H1 (cell line): ENCODE results near the gene ANXA1. TPM values are rescaled to one million over a fixed set of nuclear protein-coding genes. Genes with fewer than 3 reads are reported as not detected.

Source experiments
- CTCF ChIA-PET: fragments of 300-600 bp; sonication (Branson Sonifier 250); formaldehyde crosslinking; loops from one replicate; lab custom pipeline; 2021; ENCODE audit not compliant: partially characterized antibody; lab: Charles Lee
- POLR2A ChIA-PET: fragments of 300-600 bp; sonication (Branson Sonifier 250); formaldehyde crosslinking; loops from one replicate; lab custom pipeline; 2021; ENCODE audit warnings: inconsistent platforms; ENCODE audit not compliant: partially characterized antibody; lab: Charles Lee
- DNase-seq, 2 experiments: peaks; one replicate each; pipeline versions ENCODE4 v3.0.0 to v3.0.0-alpha.2; 2010 to 2022; ENCODE audit warnings: low spot score in 2 of 2, low read depth in 1 of 2, mixed read lengths in 1 of 2
- FAIRE-seq: peaks from 2 replicates; lab custom pipeline; 2011; peaks lifted over from hg19 to GRCh38; lab: Jason Lieb, UNC
- H2AFZ ChIP-seq: 2 replicates; pipeline ENCODE4 v1.8.1; 2012; ENCODE audit warnings: low read length, inconsistent platforms
- H2AK5ac ChIP-seq: 2 replicates; pipeline ENCODE4 v1.6.1; 2013; ENCODE audit warnings: low read depth, low read length
- H2BK120ac ChIP-seq: replicated peaks from 2 replicates; pipeline ENCODE3; 2013; ENCODE audit warnings: low read depth, low read length, inconsistent platforms
- H2BK12ac ChIP-seq: 2 replicates; pipeline ENCODE4 v1.6.1; 2013; ENCODE audit warnings: low read depth, low read length
- H2BK15ac ChIP-seq: 2 replicates; pipeline ENCODE4 v1.6.1; 2013; ENCODE audit warnings: low read length
- H2BK20ac ChIP-seq: 2 replicates; pipeline ENCODE4 v1.6.1; 2013; ENCODE audit warnings: low read length
- H2BK5ac ChIP-seq: 2 replicates; pipeline ENCODE4 v1.6.1; 2013; ENCODE audit warnings: low read depth, low read length
- H3K14ac ChIP-seq: 2 replicates; pipeline ENCODE4 v1.6.1; 2013; ENCODE audit warnings: inconsistent platforms; ENCODE audit not compliant: insufficient read length
- H3K18ac ChIP-seq: 2 replicates; pipeline ENCODE4 v1.6.1; 2013; ENCODE audit warnings: low read length; ENCODE audit errors: extremely low read depth
- H3K23ac ChIP-seq: 2 replicates; pipeline ENCODE4 v1.6.1; 2013; ENCODE audit warnings: inconsistent platforms; ENCODE audit not compliant: insufficient read length
- H3K23me2 ChIP-seq: 2 replicates; pipeline ENCODE4 v1.6.1; 2013; ENCODE audit warnings: low read depth, low read length
- H3K27ac ChIP-seq: 2 replicates; pipeline ENCODE4 v1.6.1; 2011; ENCODE audit warnings: low read depth, low read length, inconsistent platforms
- H3K27me3 ChIP-seq, 4 experiments: replicated peaks in 1 of 4; 1 replicate in 1 of 4; 2 replicates in 3 of 4; pipeline versions ENCODE4 v1.6.1 to v1.8.1; 2011 to 2013; ENCODE audit warnings: low read length in 3 of 4, mild to moderate bottlenecking in 3 of 4, inconsistent platforms in 2 of 4, mixed read lengths in 2 of 4, moderate library complexity in 1 of 4; ENCODE audit not compliant: control insufficient read depth in 3 of 4, insufficient read depth in 3 of 4; ENCODE audit errors: extremely low read depth in 1 of 4
- H3K36me3 ChIP-seq, 4 experiments: 2 replicates each; pipeline versions ENCODE4 v1.6.1 to v1.8.1; 2011 to 2013; ENCODE audit warnings: mild to moderate bottlenecking in 4 of 4, low read length in 3 of 4, moderate library complexity in 2 of 4, control low read depth in 1 of 4, inconsistent platforms in 1 of 4; ENCODE audit not compliant: insufficient read depth in 4 of 4, control insufficient read depth in 2 of 4
- H3K4ac ChIP-seq: replicated peaks from 2 replicates; pipeline ENCODE3; 2013; ENCODE audit warnings: low read length, low read depth, mixed read lengths, inconsistent platforms; ENCODE audit not compliant: insufficient read length
- H3K4me1 ChIP-seq, 4 experiments: replicated peaks in 1 of 4; 1 replicate in 1 of 4; 2 replicates in 3 of 4; pipeline versions ENCODE4 v1.6.1 to v1.8.1; 2011 to 2013; ENCODE audit warnings: low read length in 3 of 4, inconsistent platforms in 2 of 4, mixed read lengths in 1 of 4; ENCODE audit not compliant: insufficient read depth in 4 of 4, control insufficient read depth in 3 of 4
- H3K4me2 ChIP-seq, 2 experiments: 2 replicates each; pipeline versions ENCODE4 v1.6.1 to v1.8.1; 2011 to 2013; ENCODE audit warnings: low read depth in 2 of 2, low read length in 2 of 2, control low read depth in 1 of 2, inconsistent platforms in 1 of 2, mild to moderate bottlenecking in 1 of 2; ENCODE audit not compliant: insufficient read depth in 1 of 2
- H3K4me3 ChIP-seq, 4 experiments: fragments of 200-600, 300-600 bp in 1 of 4; sonication (generic), shearing (Covaris generic), sonication (Bioruptor Twin) in 1 of 4; 2 replicates each; pipeline versions ENCODE4 v1.5.1 to v1.8.1; 2011 to 2016; ENCODE audit warnings: low read length in 4 of 4, low read depth in 3 of 4, control low read depth in 2 of 4, inconsistent platforms in 2 of 4, mild to moderate bottlenecking in 2 of 4, mixed read lengths in 1 of 4, moderate library complexity in 1 of 4; ENCODE audit not compliant: insufficient read depth in 2 of 4; ENCODE audit errors: extremely low read depth in 1 of 4
- H3K56ac ChIP-seq: replicated peaks from 2 replicates; pipeline ENCODE3; 2013; ENCODE audit warnings: low read depth, mild to moderate bottlenecking, mixed read lengths, low read length, inconsistent platforms; ENCODE audit not compliant: insufficient read length
- H3K79me1 ChIP-seq: 2 replicates; pipeline ENCODE4 v1.6.1; 2013; ENCODE audit warnings: low read depth, low read length, control low read depth
- H3K79me2 ChIP-seq, 2 experiments: 2 replicates each; pipeline versions ENCODE4 v1.6.1 to v1.8.1; 2012 to 2013; ENCODE audit warnings: low read length in 2 of 2, mild to moderate bottlenecking in 2 of 2, inconsistent platforms in 1 of 2; ENCODE audit not compliant: insufficient read depth in 2 of 2, control insufficient read depth in 1 of 2
- H3K9ac ChIP-seq, 4 experiments: replicated peaks in 1 of 4; 1 replicate in 1 of 4; 2 replicates in 3 of 4; pipeline versions ENCODE4 v1.6.1 to v1.8.1; 2011 to 2013; ENCODE audit warnings: low read depth in 3 of 4, low read length in 3 of 4, control low read depth in 2 of 4, mild to moderate bottlenecking in 2 of 4, moderate library complexity in 2 of 4, inconsistent platforms in 1 of 4; ENCODE audit errors: extremely low read depth in 1 of 4
- H3K9me3 ChIP-seq, 2 experiments: 2 replicates each; pipeline versions ENCODE4 v1.6.1 to v1.8.1; 2012 to 2013; ENCODE audit warnings: mild to moderate bottlenecking in 2 of 2, moderate library complexity in 2 of 2, control low read depth in 1 of 2, inconsistent platforms in 1 of 2, low read depth in 1 of 2, low read length in 1 of 2, mixed read lengths in 1 of 2; ENCODE audit not compliant: insufficient read depth in 2 of 2
- H4K20me1 ChIP-seq, 2 experiments: replicated peaks in 1 of 2; 2 replicates each; pipeline versions ENCODE3 to v1.8.1; 2011 to 2013; ENCODE audit warnings: inconsistent platforms in 2 of 2, low read length in 2 of 2, mild to moderate bottlenecking in 1 of 2; ENCODE audit not compliant: insufficient read depth in 2 of 2, control insufficient read depth in 1 of 2
- H4K5ac ChIP-seq: 2 replicates; pipeline ENCODE4 v1.6.1; 2013; ENCODE audit warnings: low read length, low read depth, mixed read lengths, inconsistent platforms; ENCODE audit not compliant: insufficient read length
- H4K8ac ChIP-seq: 2 replicates; pipeline ENCODE4 v1.8.0; 2013; ENCODE audit warnings: mild to moderate bottlenecking, moderate library complexity, low read length, inconsistent platforms; ENCODE audit not compliant: insufficient read depth; ENCODE audit errors: extremely low read depth
- H4K91ac ChIP-seq: replicated peaks from 2 replicates; pipeline ENCODE3; 2013; ENCODE audit warnings: low read length, mixed read lengths, inconsistent platforms; ENCODE audit not compliant: insufficient read length
- ASH2L ChIP-seq: fragments of 200-600, 300-600 bp; sonication (generic); IDR thresholded peaks from one replicate; pipeline ENCODE4 v1.7.1; 2017; ENCODE audit warnings: low read length
- CBX5 ChIP-seq: fragments of 300-800, 300-1000 bp; sonication (generic); IDR thresholded peaks from 2 replicates; pipeline ENCODE4 v1.7.1; 2016; ENCODE audit warnings: antibody characterized with exemption, low read length, low read depth
- EZH2 ChIP-seq: fragments of 200-600 bp; sonication (generic); IDR thresholded peaks from 2 replicates; pipeline ENCODE4 v1.7.1; 2012; ENCODE audit warnings: low read depth, mild to moderate bottlenecking, moderate library complexity, low read length, inconsistent platforms; ENCODE audit not compliant: severe bottlenecking
- GABPA ChIP-seq: IDR thresholded peaks from 2 replicates; pipeline ENCODE4 v1.6.1; 2011; ENCODE audit warnings: mild to moderate bottlenecking, low read length, moderate library complexity, borderline replicate concordance; ENCODE audit not compliant: insufficient read depth
- KDM1A ChIP-seq: fragments of 200-600, 300-600 bp; sonication (generic); IDR thresholded peaks from 2 replicates; pipeline ENCODE4 v1.7.1; 2016; ENCODE audit warnings: mild to moderate bottlenecking, low read length, borderline replicate concordance
- POLR2AphosphoS5 ChIP-seq: IDR thresholded peaks from 2 replicates; pipeline ENCODE4 v1.6.1; 2011; ENCODE audit warnings: low read depth, low read length
- POU5F1 ChIP-seq: IDR thresholded peaks from 2 replicates; pipeline ENCODE4 v1.6.1; 2011; ENCODE audit warnings: low read depth, mild to moderate bottlenecking, low read length, moderate library complexity
- RBBP5 ChIP-seq: IDR thresholded peaks from 2 replicates; pipeline ENCODE4 v1.7.1; 2012; ENCODE audit warnings: low read depth, mild to moderate bottlenecking, inconsistent platforms, low read length, moderate library complexity, borderline replicate concordance
- SP1 ChIP-seq: IDR thresholded peaks from 2 replicates; pipeline ENCODE4 v1.6.1; 2011; ENCODE audit warnings: low read depth, low read length
- SP2 ChIP-seq: IDR thresholded peaks from 2 replicates; pipeline ENCODE4 v1.6.1; 2012; ENCODE audit warnings: mild to moderate bottlenecking, low read length, inconsistent platforms
- SRF ChIP-seq: IDR thresholded peaks from 2 replicates; pipeline ENCODE4 v1.6.1; 2011; ENCODE audit warnings: mild to moderate bottlenecking, low read depth, low read length, moderate library complexity
- SUZ12 ChIP-seq: fragments of 200-600 bp; sonication (generic); IDR thresholded peaks from 2 replicates; pipeline ENCODE4 v1.6.1; 2012; ENCODE audit warnings: mild to moderate bottlenecking, inconsistent platforms, low read length, moderate library complexity, mixed read lengths
- TEAD4 ChIP-seq: IDR thresholded peaks from 2 replicates; pipeline ENCODE4 v1.6.1; 2012; ENCODE audit warnings: low read depth, low read length, inconsistent platforms, mixed read lengths
- WGBS, 2 experiments: shearing (Covaris generic) in 1 of 2; methylation state at CpG; one replicate each; pipeline versions ENCODE4 v1.1.6 to v1.1.7; 2013 to 2015; ENCODE audit warnings: low lambda C conversion rate in 2 of 2, mixed read lengths in 2 of 2, inconsistent platforms in 1 of 2, low coverage in 1 of 2, missing lambda C conversion rate in 1 of 2; ENCODE audit not compliant: insufficient replicate concordance in 2 of 2, insufficient coverage in 1 of 2, insufficient read length in 1 of 2; ENCODE audit errors: extremely low coverage in 1 of 2, missing lambda C conversion rate in 1 of 2; 5-methylcytosine and 5-hydroxymethylcytosine counted together
- polyA plus RNA-seq, 7 experiments: library from polyadenylated mRNA; depleted of rRNA in 3 of 7; stranded (reverse) in 5 of 7; unstranded in 2 of 7; fragments of >200 nt in 5 of 7; fragments of 200-250 nt in 2 of 7; gene quantifications; 1 replicate in 5 of 7; 2 replicates in 1 of 7; 4 replicates in 1 of 7; pipeline versions ENCODE4 v1.2.1 to v1.2.3, GENCODE V29; 2011 to 2013; ENCODE audit warnings: missing spikeins in 2 of 7, mixed read lengths in 2 of 7
- total RNA-seq: library from RNA; stranded (reverse); fragmentation: NEBNext Ultra II Directional; extraction: Animal tissue kit (Norgen Biotek cat#: 25700); gene quantifications from 2 replicates; pipeline ENCODE4 v1.2.1, GENCODE V29; 2021

The ANXA1 gene
- total and polyA plus RNA-seq, 2 of the 8 experiments (the other 6 are each of a cell fraction or from before 2014, with no cell fraction given): 0.71 to 5.7 TPM

DNA sequence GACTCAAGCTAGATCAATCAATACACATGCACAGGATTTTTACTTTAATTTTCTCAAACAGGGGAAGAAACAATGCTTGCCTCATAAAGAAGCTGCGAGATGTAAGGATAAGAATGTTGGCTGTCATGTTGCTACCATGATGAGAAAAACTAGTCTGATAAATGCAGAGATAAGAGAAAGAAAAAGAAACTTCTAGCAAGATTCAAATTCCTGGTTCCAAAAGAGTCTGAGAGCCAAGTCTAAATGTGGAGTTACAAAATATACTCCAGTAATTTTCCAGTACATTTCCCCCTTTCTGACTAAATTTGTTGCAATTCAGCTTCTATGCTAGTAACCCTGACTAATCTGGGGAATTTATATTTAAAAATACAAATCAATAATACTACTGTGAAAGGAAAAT is 10.4 kb upstream of the ANXA1 start:
- Histone ChIP-seq H3K36me3 (no peaks in the 10 kb centered on the region), H3K9me3 (no peaks in the 10 kb centered on the region), H2AFZ (no peak overlapping the region), H3K79me1 (no peaks in the 10 kb centered on the region), H3K4ac (no peak overlapping the region), H3K23me2 (no peaks in the 10 kb centered on the region), H4K8ac (no peak overlapping the region), H3K27me3 (no peaks in the 10 kb centered on the region), H3K56ac (no peak overlapping the region), H2AK5ac (no peak overlapping the region), H3K4me3 (no peak overlapping the region), H4K91ac (no peak overlapping the region), H3K27ac (no peak overlapping the region), H4K5ac (no peak overlapping the region), H3K9ac (no peak overlapping the region), H3K79me2 (no peaks in the 10 kb centered on the region), H2BK15ac (no peak overlapping the region), H2BK5ac (no peak overlapping the region), H3K14ac (no peak overlapping the region), H3K18ac (no peak overlapping the region), H2BK120ac (no peak overlapping the region), H4K20me1 (no peaks in the 10 kb centered on the region), H2BK20ac (no peak overlapping the region), H3K4me2 (no peak overlapping the region), H3K23ac (no peak overlapping the region), H2BK12ac (no peak overlapping the region), H3K4me1 (no peaks in the 10 kb centered on the region)
- WGBS, 2 experiments: 65% methylated on average over 1 of the region's 1 CpG; no CpG with 5 or more reads in 1 of the 2 experiments
- no peak for FAIRE-seq
- CTCF ChIA-PET: interaction anchor here (1.5 kb wide), 1 partner anchor 34 kb away, joined by 5 read pairs; no protein-coding TSS in a partner anchor
- POLR2A ChIA-PET: no interaction called here
- no peak for DNase-seq
- no peak for TF ChIP-seq TEAD4
- TF ChIP-seq ASH2L: no peak
- no peak for TF ChIP-seq GABPA
- TF ChIP-seq SP2: no peak
- TF ChIP-seq POU5F1: no peak
- no peak for TF ChIP-seq POLR2AphosphoS5
- no peak for TF ChIP-seq RBBP5
- no peak for TF ChIP-seq KDM1A
- TF ChIP-seq SUZ12: no peak
- no peak for TF ChIP-seq SP1
- no peak for TF ChIP-seq CBX5
- no peak for TF ChIP-seq SRF
- TF ChIP-seq EZH2: no peak
